ENCODE data around the gene ANKRD11.
"Not testable (repeated sequence)": the region's sequence is repeated elsewhere in the genome, so short reads cannot be mapped to it uniquely, and the experiment has no call there.

ANKRD11 gene

GRCh38 chr16:89478576-89479221, 11.7 kb downstream of the ANKRD11 start:
- no peak for DNase-seq

GRCh38 chr16:89476811-89477261, 13.5 kb downstream of the ANKRD11 start:
- DNase-seq = peak in 2 of 4 experiments; percentile 33 to 43

GRCh38 chr16:89476379-89476778, 14.0 kb downstream of the ANKRD11 start:
- DNase-seq = no peak

- no peak for DNase-seq
Measured at GRCh38 chr16:89475144-89475543, 15.2 kb downstream of the ANKRD11 start.

GRCh38 chr16:89473791-89474414, 16.5 kb downstream of the ANKRD11 start:
- peak; percentile 61 to 80 (median 77) for DNase-seq

GRCh38 chr16:89473136-89473712, 17.1 kb downstream of the ANKRD11 start:
- no peak for DNase-seq

GRCh38 chr16:89472711-89473075, 17.7 kb downstream of the ANKRD11 start:
- DNase-seq = no peak

GRCh38 chr16:89467382-89467781, 23.0 kb downstream of the ANKRD11 start:
- DNase-seq = no peak

- DNase-seq = no peak
Measured at GRCh38 chr16:89466920-89467319, 23.4 kb downstream of the ANKRD11 start.

- DNase-seq = not testable (repeated sequence)
Measured at GRCh38 chr16:89463312-89463711, 27.0 kb downstream of the ANKRD11 start.

GRCh38 chr16:89462639-89463038, 27.7 kb downstream of the ANKRD11 start:
- not testable (repeated sequence) for DNase-seq

GRCh38 chr16:89461890-89462289, 28.5 kb downstream of the ANKRD11 start:
- not testable (repeated sequence) for DNase-seq

- DNase-seq = no peak
Measured at GRCh38 chr16:89460556-89460955, 29.8 kb downstream of the ANKRD11 start.

- no peak for DNase-seq
Measured at GRCh38 chr16:89458967-89459366, 31.4 kb downstream of the ANKRD11 start.

- no peak for DNase-seq
Measured at GRCh38 chr16:89458551-89458950, 31.8 kb downstream of the ANKRD11 start.

- DNase-seq = no peak
Measured at GRCh38 chr16:89456419-89456959, 33.9 kb downstream of the ANKRD11 start.

- DNase-seq = no peak
Measured at GRCh38 chr16:89455692-89456091, 34.7 kb downstream of the ANKRD11 start.

- DNase-seq = no peak
Measured at GRCh38 chr16:89455178-89455577, 35.2 kb downstream of the ANKRD11 start.

- DNase-seq = not testable (repeated sequence)
Measured at GRCh38 chr16:89454378-89455125, 35.8 kb downstream of the ANKRD11 start.

- peak; percentile 68 to 82 (median 76) for DNase-seq
Measured at GRCh38 chr16:89453501-89454321, 36.6 kb downstream of the ANKRD11 start.

GRCh38 chr16:89452925-89453324, 37.4 kb downstream of the ANKRD11 start:
- no peak for DNase-seq

GRCh38 chr16:89452241-89452640, 38.1 kb downstream of the ANKRD11 start:
- DNase-seq = no peak

Measured in suppressor macrophage (primary cell).